GM12873 (cell line): ENCODE measurements around the gene FOXP1.

Experiments used
- CTCF ChIP-seq: IDR thresholded peaks from 2 replicates; pipeline ENCODE4 v1.5.1; 2012; ENCODE audit warnings: low read depth, mild to moderate bottlenecking, moderate library complexity, low read length, control low read depth; ENCODE audit not compliant: insufficient read depth; ENCODE audit errors: missing control alignments

The FOXP1 gene

GRCh38 chr3:71545330-71545729 is 38.2 kb downstream of the FOXP1 start:
- TF ChIP-seq CTCF, result no peak

DNA sequence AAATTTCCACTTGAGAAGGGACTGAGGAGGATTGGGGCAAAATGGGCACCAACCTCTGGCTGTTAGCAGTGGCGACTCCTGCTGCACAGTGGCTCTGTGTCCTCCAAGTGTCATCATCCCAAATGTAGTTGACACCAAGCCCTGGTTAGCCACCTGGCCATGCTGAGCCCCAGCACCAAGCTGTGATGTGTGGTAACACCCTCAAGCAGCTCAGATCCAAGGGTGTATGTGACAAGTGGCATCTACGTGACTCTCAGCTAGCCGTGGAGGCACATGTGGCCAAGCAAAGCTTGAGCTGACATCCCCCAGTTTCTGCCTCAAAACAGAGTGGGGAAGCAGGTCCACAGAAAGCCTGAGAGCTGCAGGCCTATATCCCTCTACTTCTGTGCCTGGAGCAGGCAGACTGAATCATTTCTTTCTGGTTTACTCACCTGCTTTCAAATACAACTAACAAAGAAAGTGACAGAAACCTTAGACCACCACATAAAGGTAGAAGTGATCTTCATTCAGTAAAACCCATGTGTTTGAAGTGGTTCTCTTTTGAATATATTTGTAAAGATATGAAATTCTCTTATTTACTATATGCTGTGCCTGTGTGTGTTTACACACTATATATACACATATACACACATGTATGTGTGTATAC is 40.0 kb downstream of the FOXP1 start:
- no peak for TF ChIP-seq CTCF

GRCh38 chr3:71542521-71543370 is 40.8 kb downstream of the FOXP1 start:
- TF ChIP-seq CTCF, result no peak

GRCh38 chr3:71541313-71541712 is 42.2 kb downstream of the FOXP1 start:
- TF ChIP-seq CTCF, result no peak

DNA sequence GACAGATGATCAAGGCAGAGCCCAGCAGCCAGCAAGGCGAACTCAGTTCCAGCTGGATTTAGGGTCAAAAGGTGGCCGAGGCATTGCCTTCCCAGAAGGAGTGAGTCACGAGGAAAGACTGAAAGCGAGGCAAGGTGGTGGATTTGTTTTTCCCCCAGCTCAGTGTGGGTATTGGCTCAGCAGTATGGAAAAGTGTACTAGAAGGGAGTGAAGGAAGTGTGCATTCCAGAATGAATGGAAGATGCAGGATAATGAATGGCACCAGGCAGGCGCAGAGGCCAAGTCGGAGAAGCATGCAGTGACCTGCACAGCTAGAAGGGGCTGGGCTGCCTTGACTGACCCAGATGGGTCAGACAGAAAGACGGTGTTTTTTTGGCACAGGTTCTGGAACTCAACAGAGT is 46.3 kb downstream of the FOXP1 start:
- TF ChIP-seq CTCF, result no peak

- TF ChIP-seq CTCF, result no peak
Measured at GRCh38 chr3:71536376-71536965, 47.1 kb downstream of the FOXP1 start.

DNA sequence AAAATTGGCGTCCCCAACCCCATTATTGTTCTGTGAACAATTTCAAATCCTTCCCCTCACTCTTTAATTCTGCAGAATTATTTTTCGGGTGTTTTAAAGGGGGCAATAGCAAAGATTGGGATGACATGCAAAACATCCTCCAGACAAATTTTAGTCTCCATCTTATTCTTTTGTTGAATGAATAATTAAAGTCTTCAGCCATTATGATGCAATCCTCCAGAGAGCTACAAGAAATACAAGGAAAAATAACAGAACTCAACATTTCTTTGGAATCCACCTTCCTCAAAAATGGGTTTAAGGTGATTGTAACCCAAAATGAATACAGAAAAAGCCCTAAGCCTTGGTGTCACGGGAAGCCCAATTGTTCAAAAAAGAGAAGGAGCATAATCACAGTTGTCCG is 49.9 kb downstream of the FOXP1 start:
- TF ChIP-seq CTCF, result no peak
